H9 (cell line): ENCODE data around the gene BMP5. TPM values are rescaled to one million over a fixed set of nuclear protein-coding genes. Genes with fewer than 3 reads are reported as not detected.

Source experiments
- DNase-seq: peaks from one replicate; pipeline ENCODE4 v3.0.0-alpha.2; 2017
- H2AFZ ChIP-seq: one replicate; pipeline ENCODE4 v1.6.1; 2013; ENCODE audit warnings: mild to moderate bottlenecking, low read length, control low read depth, moderate library complexity
- H2AK5ac ChIP-seq: 2 replicates; pipeline ENCODE4 v1.6.1; 2013; ENCODE audit warnings: low read length, control low read depth, mixed read lengths; ENCODE audit not compliant: insufficient read length
- H2BK120ac ChIP-seq: one replicate; pipeline ENCODE4 v1.6.1; 2013; ENCODE audit warnings: low read depth, mild to moderate bottlenecking, low read length, control low read depth, inconsistent platforms; ENCODE audit not compliant: poor library complexity, severe bottlenecking
- H2BK12ac ChIP-seq: 2 replicates; pipeline ENCODE4 v1.6.1; 2013; ENCODE audit warnings: low read length, control low read depth, mixed read lengths, low read depth; ENCODE audit not compliant: insufficient read length
- H2BK15ac ChIP-seq: 2 replicates; pipeline ENCODE4 v1.6.1; 2013; ENCODE audit warnings: low read depth, low read length, control low read depth
- H2BK20ac ChIP-seq: one replicate; pipeline ENCODE4 v1.6.1; 2013; ENCODE audit warnings: low read depth, mild to moderate bottlenecking, low read length, control low read depth, inconsistent platforms; ENCODE audit not compliant: poor library complexity, severe bottlenecking
- H2BK5ac ChIP-seq: 2 replicates; pipeline ENCODE4 v1.6.1; 2013; ENCODE audit warnings: low read length, control low read depth, mixed read lengths; ENCODE audit not compliant: insufficient read length
- H3K14ac ChIP-seq: 2 replicates; pipeline ENCODE4 v1.6.1; 2013; ENCODE audit warnings: low read length, control low read depth; ENCODE audit not compliant: insufficient read depth
- H3K18ac ChIP-seq: 2 replicates; pipeline ENCODE4 v1.6.1; 2013; ENCODE audit warnings: low read depth, mild to moderate bottlenecking, mixed read lengths, low read length, control low read depth; ENCODE audit not compliant: insufficient read length
- H3K23ac ChIP-seq: 2 replicates; pipeline ENCODE4 v1.6.1; 2013; ENCODE audit warnings: low read length, control low read depth, mixed read lengths, low read depth; ENCODE audit not compliant: insufficient read length
- H3K23me2 ChIP-seq: 2 replicates; pipeline ENCODE4 v1.6.1; 2013; ENCODE audit warnings: low read depth, mild to moderate bottlenecking, mixed read lengths, low read length, control low read depth; ENCODE audit not compliant: insufficient read length, poor library complexity, severe bottlenecking
- H3K27ac ChIP-seq: 2 replicates; pipeline ENCODE4 v1.5.1; 2013; ENCODE audit warnings: low read length, control low read depth, mixed read lengths, low read depth; ENCODE audit not compliant: insufficient read length
- H3K27me3 ChIP-seq: 2 replicates; pipeline ENCODE4 v1.6.1; 2013; ENCODE audit warnings: low read length, control low read depth, inconsistent platforms; ENCODE audit not compliant: insufficient read depth
- H3K4ac ChIP-seq: 2 replicates; pipeline ENCODE4 v1.6.1; 2013; ENCODE audit warnings: low read depth, mild to moderate bottlenecking, control low read depth, inconsistent platforms, low read length, moderate library complexity
- H3K4me1 ChIP-seq: 2 replicates; pipeline ENCODE4 v1.6.1; 2013; ENCODE audit warnings: low read length, control low read depth, inconsistent platforms; ENCODE audit not compliant: insufficient read depth
- H3K4me2 ChIP-seq: 2 replicates; pipeline ENCODE4 v1.6.1; 2013; ENCODE audit warnings: low read length, control low read depth, mixed read lengths; ENCODE audit not compliant: insufficient read length, insufficient read depth
- H3K56ac ChIP-seq: 2 replicates; pipeline ENCODE4 v1.6.1; 2013; ENCODE audit warnings: low read depth, mild to moderate bottlenecking, mixed read lengths, low read length, control low read depth; ENCODE audit not compliant: insufficient read length
- H3K79me1 ChIP-seq: 2 replicates; pipeline ENCODE4 v1.6.1; 2013; ENCODE audit warnings: low read depth, mild to moderate bottlenecking, moderate library complexity, low read length, control low read depth, inconsistent platforms; ENCODE audit not compliant: insufficient read depth, poor library complexity, severe bottlenecking
- H3K79me2 ChIP-seq: 2 replicates; pipeline ENCODE4 v1.6.1; 2013; ENCODE audit warnings: low read length, control low read depth, inconsistent platforms; ENCODE audit not compliant: insufficient read depth
- H3K9ac ChIP-seq: 2 replicates; pipeline ENCODE4 v1.6.1; 2013; ENCODE audit warnings: low read length, control low read depth, mixed read lengths; ENCODE audit not compliant: insufficient read length; ENCODE audit errors: extremely low read depth
- H3K9me3 ChIP-seq: one replicate; pipeline ENCODE4 v1.6.1; 2013; ENCODE audit warnings: low read depth, low read length, inconsistent platforms; ENCODE audit not compliant: control insufficient read depth
- H3T11ph ChIP-seq: one replicate; pipeline ENCODE4 v1.6.1; 2013; ENCODE audit warnings: mild to moderate bottlenecking, low read length, control low read depth, inconsistent platforms
- H4K20me1 ChIP-seq: one replicate; pipeline ENCODE4 v1.6.1; 2013; ENCODE audit not compliant: control insufficient read depth, insufficient read length, insufficient read depth
- H4K5ac ChIP-seq: 2 replicates; pipeline ENCODE4 v1.6.1; 2013; ENCODE audit warnings: low read depth, mild to moderate bottlenecking, mixed read lengths, low read length, control low read depth; ENCODE audit not compliant: insufficient read length
- H4K8ac ChIP-seq: replicated peaks from 2 replicates; pipeline ENCODE4 v1.6.1; 2013; ENCODE audit warnings: low read length, control low read depth, mixed read lengths, low read depth; ENCODE audit not compliant: insufficient read length
- H4K91ac ChIP-seq: 2 replicates; pipeline ENCODE4 v1.6.1; 2013; ENCODE audit warnings: low read depth, mild to moderate bottlenecking, moderate library complexity, mixed read lengths, low read length, control low read depth; ENCODE audit not compliant: insufficient read length
- H3K27ac Mint-ChIP-seq, 3 experiments: 2 replicates in 2 of 3; 3 replicates in 1 of 3; pipeline ENCODE4 v1.8.0; 2020 to 2021; ENCODE audit warnings: mixed read lengths in 3 of 3, mild to moderate bottlenecking in 1 of 3, moderate library complexity in 1 of 3
- H3K27me3 Mint-ChIP-seq: 2 replicates; pipeline ENCODE4 v1.8.0; 2021; ENCODE audit warnings: low read depth, mild to moderate bottlenecking, moderate library complexity, mixed read lengths
- H3K36me3 Mint-ChIP-seq, 3 experiments: 2 replicates in 2 of 3; 3 replicates in 1 of 3; pipeline ENCODE4 v1.8.0; 2020 to 2021; ENCODE audit warnings: low read depth in 3 of 3, mixed read lengths in 3 of 3; ENCODE audit not compliant: insufficient read depth in 1 of 3
- H3K4me1 Mint-ChIP-seq, 2 experiments: 2 replicates each; pipeline ENCODE4 v1.8.0; 2020; ENCODE audit warnings: mixed read lengths in 2 of 2
- H3K4me3 Mint-ChIP-seq, 2 experiments: 2 replicates in 1 of 2; 3 replicates in 1 of 2; pipeline ENCODE4 v1.8.0; 2020 to 2021; ENCODE audit warnings: mild to moderate bottlenecking in 2 of 2, mixed read lengths in 2 of 2, moderate library complexity in 1 of 2
- H3K9me3 Mint-ChIP-seq, 2 experiments: 2 replicates in 1 of 2; 3 replicates in 1 of 2; pipeline ENCODE4 v1.8.0; 2020; ENCODE audit warnings: mild to moderate bottlenecking in 2 of 2, mixed read lengths in 2 of 2, moderate library complexity in 1 of 2
- WGBS: extraction: QIAGEN DNeasy Blood & Tissue Kit; methylation state at CpG from one replicate; pipeline ENCODE4 v1.1.7; 2013; ENCODE audit warnings: missing lambda C conversion rate, low lambda C conversion rate, mixed read lengths; ENCODE audit not compliant: insufficient read length; ENCODE audit errors: extremely low coverage; 5-methylcytosine and 5-hydroxymethylcytosine counted together
- total RNA-seq: library from RNA; stranded (reverse); gene quantifications from 2 replicates; pipeline ENCODE4 v1.2.1, GENCODE V29; 2021
- TF ChIP-seq, protein P1 (sequence below): fragments of 200-600 bp; sonication (generic); conservative IDR thresholded peaks from 3 replicates; pipeline ENCODE4 v1.8.0; 2021; ENCODE audit warnings: antibody characterized with exemption, mild to moderate bottlenecking

BMP5 gene
- total RNA-seq, 1 experiment from 2014 or later = not detected

GRCh38 chr6:55794136-55794812 is 81.1 kb downstream of the BMP5 start:
- Histone ChIP-seq H3K23me2 (no peaks in the 10 kb centered on the region), H2BK120ac (no peak overlapping the region), H2BK15ac (no peak overlapping the region), H2BK12ac (no peak overlapping the region), H2BK20ac (no peak overlapping the region), H3K79me1 (no peaks in the 10 kb centered on the region), H4K5ac (no peak overlapping the region), H3K4ac (no peak overlapping the region), H2AFZ (no peak overlapping the region), H3K4me2 (no peak overlapping the region), H3K27ac (no peak overlapping the region), H4K8ac (no peak overlapping the region), H2AK5ac (no peak overlapping the region), H3K4me1 (no peaks in the 10 kb centered on the region), H3K56ac (no peak overlapping the region), H3T11ph (no peak overlapping the region), H3K27me3 (no peaks in the 10 kb centered on the region), H3K9ac (no peak overlapping the region), H2BK5ac (no peak overlapping the region), H3K18ac (no peak overlapping the region), H3K9me3 (no peaks in the 10 kb centered on the region), H4K91ac (no peak overlapping the region), H4K20me1 (no peaks in the 10 kb centered on the region), H3K79me2 (no peaks in the 10 kb centered on the region), H3K14ac (no peak overlapping the region), H3K23ac (no peak overlapping the region)
- Mint-ChIP-seq H3K4me3 (no peak overlapping the region), H3K9me3 (peaks cover 0 to 4% of the 10 kb centered on the region in 2 experiments; a peak in 2 of 5 replicates), H3K4me1 (no peaks in the 10 kb centered on the region), H3K36me3 (no peaks in the 10 kb centered on the region), H3K27ac (no peak overlapping the region), H3K27me3 (no peaks in the 10 kb centered on the region)
- no peak for DNase-seq
- WGBS = no CpG with 5 or more reads among the region's 3 CpGs
- TF ChIP-seq, protein P1, sequence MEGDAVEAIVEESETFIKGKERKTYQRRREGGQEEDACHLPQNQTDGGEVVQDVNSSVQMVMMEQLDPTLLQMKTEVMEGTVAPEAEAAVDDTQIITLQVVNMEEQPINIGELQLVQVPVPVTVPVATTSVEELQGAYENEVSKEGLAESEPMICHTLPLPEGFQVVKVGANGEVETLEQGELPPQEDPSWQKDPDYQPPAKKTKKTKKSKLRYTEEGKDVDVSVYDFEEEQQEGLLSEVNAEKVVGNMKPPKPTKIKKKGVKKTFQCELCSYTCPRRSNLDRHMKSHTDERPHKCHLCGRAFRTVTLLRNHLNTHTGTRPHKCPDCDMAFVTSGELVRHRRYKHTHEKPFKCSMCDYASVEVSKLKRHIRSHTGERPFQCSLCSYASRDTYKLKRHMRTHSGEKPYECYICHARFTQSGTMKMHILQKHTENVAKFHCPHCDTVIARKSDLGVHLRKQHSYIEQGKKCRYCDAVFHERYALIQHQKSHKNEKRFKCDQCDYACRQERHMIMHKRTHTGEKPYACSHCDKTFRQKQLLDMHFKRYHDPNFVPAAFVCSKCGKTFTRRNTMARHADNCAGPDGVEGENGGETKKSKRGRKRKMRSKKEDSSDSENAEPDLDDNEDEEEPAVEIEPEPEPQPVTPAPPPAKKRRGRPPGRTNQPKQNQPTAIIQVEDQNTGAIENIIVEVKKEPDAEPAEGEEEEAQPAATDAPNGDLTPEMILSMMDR = no peak
